Heart left ventricle (tissue), 16 donors: ENCODE measurements around the gene TMEM79. TPM values are rescaled to one million over a fixed set of nuclear protein-coding genes. Genes with fewer than 3 reads are reported as not detected.

Source experiments
- ATAC-seq, 4 donors: fragments of 200-7000 bp; cut with Tn5 transposase; one replicate each; pipeline ENCODE4 v1.9.1; 2020 to 2022; ENCODE audit warnings: moderate library complexity in 4 of 4, mild to moderate bottlenecking in 3 of 4, moderate number of reproducible peaks in 1 of 4
- DNase-seq, 5 donors: peaks; one replicate each; pipeline ENCODE4 v3.0.0-alpha.2; 2020
- H3K27ac ChIP-seq, 12 donors: fragments of 200-600 bp; sonication (generic) in 4 of 12; one replicate each; pipeline versions ENCODE4 v1.5.0 to v1.8.0; 2016 to 2022; ENCODE audit warnings: mild to moderate bottlenecking in 2 of 12
- H3K27me3 ChIP-seq, 9 donors: fragments of 200-600 bp; sonication (generic) in 2 of 9; one replicate each; pipeline versions ENCODE4 v1.5.1 to v1.8.0; 2016 to 2022; ENCODE audit warnings: mild to moderate bottlenecking in 3 of 9
- H3K36me3 ChIP-seq, 9 donors: fragments of 200-600 bp; sonication (generic) in 2 of 9; one replicate each; pipeline versions ENCODE4 v1.5.0 to v1.8.0; 2018 to 2022; ENCODE audit warnings: mild to moderate bottlenecking in 2 of 9
- H3K4me1 ChIP-seq, 12 donors: fragments of 200-600 bp; sonication (generic) in 4 of 12; one replicate each; pipeline versions ENCODE4 v1.5.0 to v1.8.0; 2016 to 2022; ENCODE audit warnings: mild to moderate bottlenecking in 3 of 12
- H3K4me3 ChIP-seq, 12 donors: fragments of 200-600 bp; sonication (generic) in 4 of 12; one replicate each; pipeline versions ENCODE4 v1.5.0 to v1.8.0; 2017 to 2022; ENCODE audit warnings: mild to moderate bottlenecking in 9 of 12, moderate library complexity in 4 of 12
- H3K9me3 ChIP-seq, 12 donors: fragments of 200-600 bp; sonication (generic) in 4 of 12; one replicate each; pipeline versions ENCODE4 v1.5.0 to v1.8.0; 2016 to 2022; ENCODE audit warnings: mild to moderate bottlenecking in 1 of 12
- POLR2A ChIP-seq, 2 donors: fragments of 450-650 bp; IDR thresholded peaks; one replicate each; pipeline ENCODE4 v1.6.1; 2017; ENCODE audit warnings: antibody characterized with exemption in 2 of 2, mild to moderate bottlenecking in 2 of 2, moderate library complexity in 2 of 2
- WGBS, 4 donors: extraction: QIAGEN DNeasy Blood & Tissue Kit in 2 of 4; methylation state at CpG; one replicate each; pipeline versions ENCODE4 v1.1.5 to v1.1.7; 2013 to 2018; 5-methylcytosine and 5-hydroxymethylcytosine counted together
- intact Hi-C, 10 donors: fragments of 100-400 bp; cut with DNase I; formaldehyde crosslinking; loops; one replicate each; pipeline versions ENCODE4 v1.11.1 to v1.14.2; 2022
- polyA plus RNA-seq, 2 donors: library from polyadenylated mRNA; stranded (reverse); fragments of 200-250 nt; gene quantifications; one replicate each; pipeline ENCODE4 v1.2.3, GENCODE V29; 2013
- total RNA-seq, 9 donors: library from RNA; depleted of rRNA in 2 of 9; stranded (reverse); fragments of >200 nt in 2 of 9; fragmentation: NEBNext Ultra II Directional in 3 of 9; extraction: Animal tissue kit (Norgen Biotek cat#: 25700) in 3 of 9; gene quantifications; one replicate each; pipeline versions ENCODE4 v1.1.0 to v1.2.4, GENCODE V29; 2016 to 2023
- TF ChIP-seq, protein P1 (sequence below), 12 donors: fragments of 200-600 bp; sonication (generic) in 4 of 12; IDR thresholded peaks; one replicate each; pipeline versions ENCODE4 v1.5.0 to v1.8.0; 2018 to 2022; ENCODE audit warnings: antibody characterized with exemption in 12 of 12, mild to moderate bottlenecking in 5 of 12
- donor health status: ischemic (EF 13 %, LVEDD 7.1; RV severe dilation, severe dysfunction).
- donor health status: healthy with polysubstance abuse.
- donor health status: DM: no; HTN: yes; CAD: no.
- donor health status: DM: no; HTN: no; CAD: no.
- donor health status: ischemic (EF 25% LVEDD 6.9; RV normal size, moderate dysfunction).
- donor health status: ischemic (EF 25% LVEDD 5.7; RV mildly dilated, moderate dysfunction).
- donor health status: healthy.
- donor health status: DM: yes; HTN: yes; CAD: no.
- donor health status: ischemic (EF 35%, LVEDD 5.7; RV mildly dilated, moderate dysfunction).
- donor health status: nonischemic (EF 11% LVEDD 7.7; RV severe dilation, severe dysfunction).
- donor health status: DM: yes; HTN: yes; CAD: no.
- donor health status: PGD.
- donor health status: ischemic (EF 29% LVEDD 5.4; RV normal size, mild dysfunction).
- donor health status: nonischemic (EF 23%, LVEDD 6.1; RV moderate dilation, normal function).

TMEM79 gene
- total and polyA plus RNA-seq, 11 donors = 0.83 to 2.7 (median 1.3) TPM

DNA sequence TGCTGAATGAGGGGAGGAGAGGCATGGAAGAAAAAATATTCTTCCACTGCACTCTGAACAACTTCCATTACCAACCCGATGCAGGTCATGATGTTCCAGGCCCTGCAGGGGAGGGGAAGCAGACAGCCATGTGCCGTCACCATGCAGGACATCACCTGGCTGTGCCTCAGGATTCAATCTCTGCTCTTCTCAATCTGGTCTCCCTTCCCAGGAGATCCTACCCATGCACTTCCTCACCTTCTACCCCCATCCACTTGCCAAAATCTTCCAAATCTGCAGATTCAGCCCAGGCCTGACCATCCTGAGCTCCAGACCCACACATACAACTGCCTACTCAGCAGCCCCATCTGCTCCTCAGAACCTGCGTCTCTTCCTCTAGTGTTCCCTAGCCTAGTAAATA is 30.5 kb upstream of the TMEM79 start:
- DNase-seq = no peak
- 87 to 97% (median 90%) methylated on average over 3 of the region's 3 CpGs for WGBS, 4 donors
- no peak for TF ChIP-seq POLR2A (IDR thresholded peaks at IDR 0.05)
- TF ChIP-seq, protein P1, sequence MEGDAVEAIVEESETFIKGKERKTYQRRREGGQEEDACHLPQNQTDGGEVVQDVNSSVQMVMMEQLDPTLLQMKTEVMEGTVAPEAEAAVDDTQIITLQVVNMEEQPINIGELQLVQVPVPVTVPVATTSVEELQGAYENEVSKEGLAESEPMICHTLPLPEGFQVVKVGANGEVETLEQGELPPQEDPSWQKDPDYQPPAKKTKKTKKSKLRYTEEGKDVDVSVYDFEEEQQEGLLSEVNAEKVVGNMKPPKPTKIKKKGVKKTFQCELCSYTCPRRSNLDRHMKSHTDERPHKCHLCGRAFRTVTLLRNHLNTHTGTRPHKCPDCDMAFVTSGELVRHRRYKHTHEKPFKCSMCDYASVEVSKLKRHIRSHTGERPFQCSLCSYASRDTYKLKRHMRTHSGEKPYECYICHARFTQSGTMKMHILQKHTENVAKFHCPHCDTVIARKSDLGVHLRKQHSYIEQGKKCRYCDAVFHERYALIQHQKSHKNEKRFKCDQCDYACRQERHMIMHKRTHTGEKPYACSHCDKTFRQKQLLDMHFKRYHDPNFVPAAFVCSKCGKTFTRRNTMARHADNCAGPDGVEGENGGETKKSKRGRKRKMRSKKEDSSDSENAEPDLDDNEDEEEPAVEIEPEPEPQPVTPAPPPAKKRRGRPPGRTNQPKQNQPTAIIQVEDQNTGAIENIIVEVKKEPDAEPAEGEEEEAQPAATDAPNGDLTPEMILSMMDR (IDR thresholded peaks at IDR 0.05) = no peak

GRCh38 chr1:156257711-156258110 is 26.4 kb upstream of the TMEM79 start:
- Histone ChIP-seq H3K4me1 (no peaks in the 10 kb centered on the region), H3K4me3 (no peak overlapping the region), H3K9me3 (no peaks in the 10 kb centered on the region), H3K27ac (no peak overlapping the region), H3K36me3 (peaks cover 2 to 100% (median 95%) of the 10 kb centered on the region in 9 donors), H3K27me3 (no peaks in the 10 kb centered on the region)
- DNase-seq = no peak
- ATAC-seq = no peak
- 88 to 97% (median 90%) methylated on average over 2 of the region's 2 CpGs for WGBS, 4 donors
- intact Hi-C loops = loop anchor here in 1 of 10 donors (10.0 kb wide), 1 partner anchor 57 kb away; no protein-coding TSS in a partner anchor
- TF ChIP-seq, protein P1 (IDR thresholded peaks at IDR 0.05) = no peak
- TF ChIP-seq POLR2A (IDR thresholded peaks at IDR 0.05) = no peak

More for the DNA sequence above, 30.5 kb upstream of the TMEM79 start:
- no peak overlapping the region for H3K4me3 ChIP-seq
- no peaks in the 10 kb centered on the region for H3K9me3 ChIP-seq
- no peak overlapping the region for H3K27ac ChIP-seq
- peaks cover 2 to 100% (median 92%) of the 10 kb centered on the region in 9 donors for H3K36me3 ChIP-seq
- peaks cover 0 to 30% (median 12%) of the 10 kb centered on the region in 12 donors for H3K4me1 ChIP-seq
- no peak for ATAC-seq
- H3K27me3 ChIP-seq = no peaks in the 10 kb centered on the region
- intact Hi-C loops = loop anchor here in 1 of 10 donors (10.0 kb wide), 1 partner anchor 61 kb away; no protein-coding TSS in a partner anchor

- ATAC-seq = no peak
- intact Hi-C loops = loop anchor here in 1 of 10 donors (10.0 kb wide), 1 partner anchor 56 kb away; no protein-coding TSS in a partner anchor
- H3K36me3 ChIP-seq = peaks cover 0 to 100% (median 95%) of the 10 kb centered on the region in 9 donors
Measured at GRCh38 chr1:156258859-156259258, 25.3 kb upstream of the TMEM79 start.

DNA sequence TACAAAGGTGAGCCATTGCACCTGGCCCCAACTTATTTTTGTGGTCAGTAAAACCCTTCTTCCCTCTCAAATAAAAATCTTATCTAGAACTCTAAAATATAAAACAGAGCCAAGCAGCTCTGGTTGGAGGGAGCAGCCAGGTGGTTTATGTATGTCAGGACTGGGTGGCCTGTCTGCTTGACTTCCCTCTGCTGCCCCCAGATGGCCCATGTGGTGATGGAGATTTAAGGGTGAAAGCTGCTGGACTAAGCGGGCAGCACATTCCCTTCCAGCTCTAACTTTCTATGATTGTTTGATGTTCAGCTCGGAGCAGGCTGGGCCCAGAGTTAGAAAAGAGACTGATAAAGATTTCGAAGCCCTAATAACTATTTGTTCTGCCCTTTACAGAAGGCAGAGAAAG is 24.3 kb upstream of the TMEM79 start:
- intact Hi-C loops = loop anchor here in 1 of 10 donors (10.0 kb wide), 1 partner anchor 55 kb away; no protein-coding TSS in a partner anchor
- no peak overlapping the region for H3K27ac ChIP-seq
- peaks cover 0 to 100% (median 97%) of the 10 kb centered on the region in 9 donors for H3K36me3 ChIP-seq
- no peak overlapping the region for H3K4me3 ChIP-seq
- no peaks in the 10 kb centered on the region for H3K9me3 ChIP-seq
- WGBS, 4 donors = 58 to 69% (median 66%) methylated on average over 3 of the region's 3 CpGs
- DNase-seq (no peak), ATAC-seq (no peak)
- H3K4me1 ChIP-seq = no peaks in the 10 kb centered on the region
- TF ChIP-seq POLR2A (IDR thresholded peaks at IDR 0.05) = no peak
- TF ChIP-seq, protein P1 (IDR thresholded peaks at IDR 0.05) = no peak
- H3K27me3 ChIP-seq = no peaks in the 10 kb centered on the region

More at GRCh38 chr1:156258859-156259258, 25.3 kb upstream of the TMEM79 start:
- H3K4me1 ChIP-seq = no peaks in the 10 kb centered on the region
- no peaks in the 10 kb centered on the region for H3K9me3 ChIP-seq
- no peak overlapping the region for H3K4me3 ChIP-seq
- DNase-seq = no peak
- 95 to 99% (median 97%) methylated on average over 7 to 8 of the region's 8 CpGs for WGBS, 4 donors
- H3K27me3 ChIP-seq = no peaks in the 10 kb centered on the region
- H3K27ac ChIP-seq = no peak overlapping the region
- TF ChIP-seq, protein P1 (IDR thresholded peaks at IDR 0.05) = no peak
- no peak for TF ChIP-seq POLR2A (IDR thresholded peaks at IDR 0.05)
